GM12878 (cell line): ENCODE results near the gene RAPGEF6. TPM values are rescaled to one million over a fixed set of nuclear protein-coding genes. Genes with fewer than 3 reads are reported as not detected.

ENCODE experiments used
- ATAC-seq: fragments of 200-7000 bp; cut with Tn5 transposase; 3 replicates; pipeline ENCODE4 v1.9.1; 2020; ENCODE audit warnings: mild to moderate bottlenecking, moderate library complexity
- BruUV-seq: library from RNA; stranded (reverse); fragments of 400-500 nt; replicated peaks from 2 replicates; lab custom pipeline; 2021; lab: Mats Ljungman, UMichigan
- CTCF ChIA-PET: fragments of 300-600 bp; sonication (Branson Sonifier 250); formaldehyde crosslinking; extraction: SDS; loops from one replicate; lab custom pipeline; 2021; ENCODE audit warnings: inconsistent platforms; lab: Yijun Ruan, JAX
- POLR2A ChIA-PET: fragments of 350-600 bp; formaldehyde crosslinking; extraction: SDS; loops from one replicate; lab custom pipeline; 2021; ENCODE audit warnings: inconsistent platforms; lab: Charles Lee
- RAD21 ChIA-PET: fragments of 300-600 bp; sonication (Branson Sonifier 250); formaldehyde crosslinking; loops from one replicate; lab custom pipeline; 2023; ENCODE audit warnings: antibody characterized with exemption; ENCODE audit not compliant: unreplicated experiment; lab: Charles Lee
- SMC1A ChIA-PET: fragments of 300-600 bp; sonication (Branson Sonifier 250); formaldehyde crosslinking; loops from one replicate; lab custom pipeline; 2023; ENCODE audit not compliant: unreplicated experiment, uncharacterized antibody; lab: Charles Lee
- DNase-seq: peaks from one replicate; pipeline ENCODE4 v3.0.0-alpha.2; 2011; ENCODE audit warnings: low read depth, low spot score
- FAIRE-seq: peaks from 3 replicates; lab custom pipeline; 2011; peaks lifted over from hg19 to GRCh38; lab: Jason Lieb, UNC
- H2AFZ ChIP-seq: 2 replicates; pipeline ENCODE4 v1.6.0; 2011; ENCODE audit warnings: low read depth, low read length, control low read depth; ENCODE audit not compliant: control insufficient read depth
- H3K27ac ChIP-seq: 2 replicates; pipeline ENCODE4 v1.5.1; 2011; ENCODE audit warnings: control low read depth; ENCODE audit not compliant: control insufficient read depth, insufficient read depth
- H3K27me3 ChIP-seq, 2 experiments: replicated peaks in 1 of 2; 2 replicates each; pipeline versions ENCODE4 v1.6.0 to v1.6.1; 2011; ENCODE audit warnings: low read length in 1 of 2; ENCODE audit not compliant: control insufficient read depth in 2 of 2, insufficient read depth in 2 of 2
- H3K36me3 ChIP-seq, 2 experiments: 2 replicates each; pipeline ENCODE4 v1.5.1; 2011; ENCODE audit warnings: low read length in 1 of 2; ENCODE audit not compliant: control insufficient read depth in 2 of 2, insufficient read depth in 2 of 2
- H3K4me1 ChIP-seq: 2 replicates; pipeline ENCODE4 v1.6.1; 2011; ENCODE audit warnings: mild to moderate bottlenecking, low read length, moderate library complexity, mixed read lengths; ENCODE audit not compliant: control insufficient read depth, insufficient read depth
- H3K4me2 ChIP-seq: 2 replicates; pipeline ENCODE4 v1.6.0; 2011; ENCODE audit warnings: control low read depth; ENCODE audit not compliant: control insufficient read depth, insufficient read depth
- H3K4me3 ChIP-seq: fragments of 200-600 bp; sonication (generic); 2 replicates; pipeline ENCODE4 v1.5.1; 2016
- H3K79me2 ChIP-seq: 2 replicates; pipeline ENCODE4 v1.6.0; 2011; ENCODE audit warnings: low read length; ENCODE audit not compliant: control insufficient read depth, insufficient read depth
- H3K9ac ChIP-seq: 2 replicates; pipeline ENCODE4 v1.8.0; 2011; ENCODE audit warnings: low read length, control low read depth, mixed read lengths; ENCODE audit not compliant: control insufficient read depth, insufficient read depth
- H3K9me3 ChIP-seq: replicated peaks from 3 replicates; pipeline ENCODE4 v1.5.1; 2011; ENCODE audit warnings: mild to moderate bottlenecking, low read length; ENCODE audit not compliant: control insufficient read depth, insufficient read depth
- H4K20me1 ChIP-seq: 2 replicates; pipeline ENCODE4 v1.6.0; 2011; ENCODE audit not compliant: control insufficient read depth, insufficient read depth
- HDAC6 ChIP-seq: fragments of 200-600 bp; sonication (generic); IDR thresholded peaks from one replicate; pipeline ENCODE4 v1.8.0; 2017; ENCODE audit warnings: antibody characterized with exemption; ENCODE audit not compliant: unreplicated experiment
- POLR2AphosphoS2 ChIP-seq: IDR thresholded peaks from 2 replicates; pipeline ENCODE4 v1.6.1; 2011; ENCODE audit warnings: low read depth, mild to moderate bottlenecking, low read length, improper control_type of control experiment, moderate library complexity
- RB1 ChIP-seq: fragments of 450-650 bp; formaldehyde crosslinking; IDR thresholded peaks from 2 replicates; pipeline ENCODE4 v1.6.1; 2017; ENCODE audit warnings: mild to moderate bottlenecking, borderline replicate concordance
- RELB ChIP-seq: fragments of 450-650 bp; IDR thresholded peaks from 2 replicates; pipeline ENCODE4 v1.6.1; 2017; ENCODE audit warnings: low read depth, mild to moderate bottlenecking, moderate library complexity
- RUNX3 ChIP-seq: IDR thresholded peaks from 2 replicates; pipeline ENCODE4 v1.6.1; 2012; ENCODE audit warnings: low read length, inconsistent platforms
- WGBS: methylation state at CpG from one replicate; pipeline ENCODE4 v1.1.6; 2016; ENCODE audit warnings: low lambda C conversion rate; ENCODE audit not compliant: insufficient replicate concordance, insufficient coverage; ENCODE audit errors: missing lambda C conversion rate; 5-methylcytosine and 5-hydroxymethylcytosine counted together
- in situ Hi-C: fragments of 300-500 bp; cut with MboI; formaldehyde crosslinking; loops from 9 replicates; pipeline ENCODE4 v1.14.3; 2018; ENCODE audit warnings: mixed read lengths
- intact Hi-C: fragments of 100-400 bp; cut with micrococcal nuclease; formaldehyde crosslinking; loops from one replicate; pipeline ENCODE4 v1.14.2; 2022; ENCODE audit not compliant: unreplicated experiment
- polyA plus RNA-seq, 11 experiments: library from polyadenylated mRNA; depleted of rRNA in 4 of 11; unstranded in 6 of 11; stranded (reverse) in 5 of 11; fragments of >200 nt; fragmentation: Nextera tagmentation in 4 of 11; fragmentation: Illumina TruSeq in 1 of 11; extraction: Ambion mirVana in 4 of 11; extraction: Trizol in 1 of 11; gene quantifications; 1 replicate in 1 of 11; 2 replicates in 10 of 11; pipeline versions ENCODE4 v1.2.1 to v1.2.3, GENCODE V29; 2011 to 2016; ENCODE audit warnings: inconsistent platforms in 2 of 11, missing spikeins in 2 of 11, low read depth in 1 of 11
- total RNA-seq, 4 experiments: library from RNA; depleted of rRNA in 3 of 4; stranded (reverse); fragments of >200 nt in 3 of 4; fragmentation: Illumina TruSeq in 1 of 4; extraction: Trizol in 1 of 4; gene quantifications; 2 replicates each; pipeline versions ENCODE4 v1.2.1 to v1.2.3, GENCODE V29; 2013 to 2021
- TF ChIP-seq, protein P1 (sequence below): fragments of 450-650 bp; IDR thresholded peaks from 2 replicates; pipeline ENCODE4 v1.6.1; 2018; ENCODE audit warnings: borderline replicate concordance, mild to moderate bottlenecking; ENCODE audit not compliant: partially characterized antibody

Gene RAPGEF6
- total and polyA plus RNA-seq, 10 of the 15 experiments (the other 5 are each of a cell fraction or from before 2014, with no cell fraction given), result 2.9 to 24.0 (median 14.2) TPM

- H3K4me2 ChIP-seq, result no peak overlapping the region
- ChIA-PET CTCF (interaction anchor here (1.1 to 3.0 kb wide), 6 partner anchors 12 to 169 kb away, joined by 3 to 19 read pairs (median 4); no protein-coding TSS in a partner anchor), RAD21 (interaction anchor here (0.7 to 2.2 kb wide), 11 partner anchors 9 to 234 kb away, joined by 3 to 7 read pairs (median 3); partner anchors contain the start of gene CDC42SE2), SMC1A (interaction anchor here (0.7 to 5.9 kb wide), 14 partner anchors 9 to 223 kb away, joined by 3 to 67 read pairs (median 4); partner anchors contain the start of genes CDC42SE2 and HINT1), POLR2A (interaction anchor here (1.0 to 3.2 kb wide), 3 partner anchors 10 to 120 kb away, joined by 3 to 13 read pairs (median 8); partner anchors contain the start of gene CDC42SE2)
- intact Hi-C loops (loop anchor here (5.0 kb wide), 1 partner anchor 1062 kb away; no protein-coding TSS in a partner anchor), in situ Hi-C loops (loop anchor here (5.0 kb wide), 2 partner anchors 172 to 217 kb away; partner anchors contain the start of gene HINT1)
- 75% methylated on average over 6 of the region's 6 CpGs for WGBS
- no peaks in the 10 kb centered on the region for H3K27me3 ChIP-seq
- TF ChIP-seq HDAC6, result no peak
- peak; percentile 20; the same call in 1 of the 2 replicates for TF ChIP-seq RUNX3
- TF ChIP-seq RB1, result no peak
- TF ChIP-seq POLR2AphosphoS2, result no peak
- TF ChIP-seq RELB, result no peak
- TF ChIP-seq, protein P1, sequence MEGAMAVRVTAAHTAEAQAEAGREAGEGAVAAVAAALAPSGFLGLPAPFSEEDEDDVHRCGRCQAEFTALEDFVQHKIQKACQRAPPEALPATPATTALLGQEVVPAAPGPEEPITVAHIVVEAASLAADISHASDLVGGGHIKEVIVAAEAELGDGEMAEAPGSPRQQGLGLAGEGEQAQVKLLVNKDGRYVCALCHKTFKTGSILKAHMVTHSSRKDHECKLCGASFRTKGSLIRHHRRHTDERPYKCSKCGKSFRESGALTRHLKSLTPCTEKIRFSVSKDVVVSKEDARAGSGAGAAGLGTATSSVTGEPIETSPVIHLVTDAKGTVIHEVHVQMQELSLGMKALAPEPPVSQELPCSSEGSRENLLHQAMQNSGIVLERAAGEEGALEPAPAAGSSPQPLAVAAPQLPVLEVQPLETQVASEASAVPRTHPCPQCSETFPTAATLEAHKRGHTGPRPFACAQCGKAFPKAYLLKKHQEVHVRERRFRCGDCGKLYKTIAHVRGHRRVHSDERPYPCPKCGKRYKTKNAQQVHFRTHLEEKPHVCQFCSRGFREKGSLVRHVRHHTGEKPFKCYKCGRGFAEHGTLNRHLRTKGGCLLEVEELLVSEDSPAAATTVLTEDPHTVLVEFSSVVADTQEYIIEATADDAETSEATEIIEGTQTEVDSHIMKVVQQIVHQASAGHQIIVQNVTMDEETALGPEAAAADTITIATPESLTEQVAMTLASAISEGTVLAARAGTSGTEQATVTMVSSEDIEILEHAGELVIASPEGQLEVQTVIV, result no peak
- DNase-seq, result no peak
- BruUV-seq, result no TSS peak
- peaks cover 65% of the 10 kb centered on the region for H3K79me2 ChIP-seq
- peaks cover 49% of the 10 kb centered on the region for H3K4me1 ChIP-seq
- H3K9ac ChIP-seq, result no peak overlapping the region
- ATAC-seq, result no peak
- H4K20me1 ChIP-seq, result no peaks in the 10 kb centered on the region
- H3K27ac ChIP-seq, result peak overlapping the region; percentile 95
- H2AFZ ChIP-seq, result no peak overlapping the region
- peaks cover 2 to 13% of the 10 kb centered on the region in 2 experiments; a peak in 2 of 4 replicates for H3K36me3 ChIP-seq
- FAIRE-seq, result no peak
- H3K4me3 ChIP-seq, result no peak overlapping the region
- H3K9me3 ChIP-seq, result no peaks in the 10 kb centered on the region
Observed at GRCh38 chr5:131384173-131384572, 250.9 kb downstream of the RAPGEF6 start.
